ENCODE results near the gene C1QTNF6.

- no peak for TF ChIP-seq POLR2A (IDR thresholded peaks at IDR 0.05; ENCODE audit: low read depth, low read length)
- no peak for TF ChIP-seq POLR2AphosphoS5 (IDR thresholded peaks at IDR 0.05; ENCODE audit: low read depth, low read length)
- no peak for TF ChIP-seq SPI1 (IDR thresholded peaks at IDR 0.05; ENCODE audit: low read depth, low read length)
- no peak for TF ChIP-seq TAF1 (IDR thresholded peaks at IDR 0.05; ENCODE audit: low read depth, low read length)
- TF ChIP-seq PAX5 (IDR thresholded peaks at IDR 0.05; ENCODE audit: insufficient read depth, low read length, severe bottlenecking), result no peak
- no peak for TF ChIP-seq POU2F2 (IDR thresholded peaks at IDR 0.05; ENCODE audit: low read depth, low read length)
These were observed 43.5 kb upstream of the C1QTNF6 start for GRCh38 chr22:37231406-37232139.
